ENCODE measurements around the gene MSH5.

DNA sequence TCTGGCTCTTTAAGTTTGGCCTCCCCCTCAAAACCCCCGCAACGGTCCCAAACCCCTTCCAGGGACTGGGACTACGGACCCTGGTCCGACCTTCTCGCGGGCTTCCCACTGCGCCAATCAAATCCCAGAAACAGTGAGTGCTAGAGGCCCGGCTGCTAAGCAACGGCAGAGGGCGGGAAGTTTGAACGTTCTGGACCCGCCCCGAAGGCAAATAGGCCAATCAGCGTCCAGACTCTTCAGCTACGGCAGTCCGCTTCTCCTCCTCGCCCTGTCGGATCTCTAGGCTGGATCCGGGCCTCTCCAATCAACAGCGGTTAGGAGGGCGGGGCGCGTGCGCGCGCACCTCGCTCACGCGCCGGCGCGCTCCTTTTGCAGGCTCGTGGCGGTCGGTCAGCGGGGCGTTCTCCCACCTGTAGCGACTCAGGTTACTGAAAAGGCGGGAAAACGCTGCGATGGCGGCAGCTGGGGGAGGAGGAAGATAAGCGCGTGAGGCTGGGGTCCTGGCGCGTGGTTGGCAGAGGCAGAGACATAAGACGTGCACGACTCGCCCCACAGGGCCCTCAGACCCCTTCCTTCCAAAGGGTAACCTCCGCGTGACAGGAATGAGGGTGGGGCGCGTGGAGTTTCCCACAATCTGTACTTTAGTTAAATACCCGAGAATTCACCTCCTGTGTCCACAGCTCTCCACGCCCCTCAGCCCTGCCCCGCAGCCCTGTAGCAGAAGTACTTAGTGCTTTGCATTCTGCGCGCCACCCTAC is at the start of gene MSH5:
- TF ChIP-seq, protein P1, sequence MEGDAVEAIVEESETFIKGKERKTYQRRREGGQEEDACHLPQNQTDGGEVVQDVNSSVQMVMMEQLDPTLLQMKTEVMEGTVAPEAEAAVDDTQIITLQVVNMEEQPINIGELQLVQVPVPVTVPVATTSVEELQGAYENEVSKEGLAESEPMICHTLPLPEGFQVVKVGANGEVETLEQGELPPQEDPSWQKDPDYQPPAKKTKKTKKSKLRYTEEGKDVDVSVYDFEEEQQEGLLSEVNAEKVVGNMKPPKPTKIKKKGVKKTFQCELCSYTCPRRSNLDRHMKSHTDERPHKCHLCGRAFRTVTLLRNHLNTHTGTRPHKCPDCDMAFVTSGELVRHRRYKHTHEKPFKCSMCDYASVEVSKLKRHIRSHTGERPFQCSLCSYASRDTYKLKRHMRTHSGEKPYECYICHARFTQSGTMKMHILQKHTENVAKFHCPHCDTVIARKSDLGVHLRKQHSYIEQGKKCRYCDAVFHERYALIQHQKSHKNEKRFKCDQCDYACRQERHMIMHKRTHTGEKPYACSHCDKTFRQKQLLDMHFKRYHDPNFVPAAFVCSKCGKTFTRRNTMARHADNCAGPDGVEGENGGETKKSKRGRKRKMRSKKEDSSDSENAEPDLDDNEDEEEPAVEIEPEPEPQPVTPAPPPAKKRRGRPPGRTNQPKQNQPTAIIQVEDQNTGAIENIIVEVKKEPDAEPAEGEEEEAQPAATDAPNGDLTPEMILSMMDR (IDR thresholded peaks at IDR 0.05): no peak
- TF ChIP-seq POLR2AphosphoS5 (IDR thresholded peaks at IDR 0.05; ENCODE audit: low read depth, low read length): peak; percentile 76
- TF ChIP-seq, protein P2, sequence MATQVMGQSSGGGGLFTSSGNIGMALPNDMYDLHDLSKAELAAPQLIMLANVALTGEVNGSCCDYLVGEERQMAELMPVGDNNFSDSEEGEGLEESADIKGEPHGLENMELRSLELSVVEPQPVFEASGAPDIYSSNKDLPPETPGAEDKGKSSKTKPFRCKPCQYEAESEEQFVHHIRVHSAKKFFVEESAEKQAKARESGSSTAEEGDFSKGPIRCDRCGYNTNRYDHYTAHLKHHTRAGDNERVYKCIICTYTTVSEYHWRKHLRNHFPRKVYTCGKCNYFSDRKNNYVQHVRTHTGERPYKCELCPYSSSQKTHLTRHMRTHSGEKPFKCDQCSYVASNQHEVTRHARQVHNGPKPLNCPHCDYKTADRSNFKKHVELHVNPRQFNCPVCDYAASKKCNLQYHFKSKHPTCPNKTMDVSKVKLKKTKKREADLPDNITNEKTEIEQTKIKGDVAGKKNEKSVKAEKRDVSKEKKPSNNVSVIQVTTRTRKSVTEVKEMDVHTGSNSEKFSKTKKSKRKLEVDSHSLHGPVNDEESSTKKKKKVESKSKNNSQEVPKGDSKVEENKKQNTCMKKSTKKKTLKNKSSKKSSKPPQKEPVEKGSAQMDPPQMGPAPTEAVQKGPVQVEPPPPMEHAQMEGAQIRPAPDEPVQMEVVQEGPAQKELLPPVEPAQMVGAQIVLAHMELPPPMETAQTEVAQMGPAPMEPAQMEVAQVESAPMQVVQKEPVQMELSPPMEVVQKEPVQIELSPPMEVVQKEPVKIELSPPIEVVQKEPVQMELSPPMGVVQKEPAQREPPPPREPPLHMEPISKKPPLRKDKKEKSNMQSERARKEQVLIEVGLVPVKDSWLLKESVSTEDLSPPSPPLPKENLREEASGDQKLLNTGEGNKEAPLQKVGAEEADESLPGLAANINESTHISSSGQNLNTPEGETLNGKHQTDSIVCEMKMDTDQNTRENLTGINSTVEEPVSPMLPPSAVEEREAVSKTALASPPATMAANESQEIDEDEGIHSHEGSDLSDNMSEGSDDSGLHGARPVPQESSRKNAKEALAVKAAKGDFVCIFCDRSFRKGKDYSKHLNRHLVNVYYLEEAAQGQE (IDR thresholded peaks at IDR 0.05; ENCODE audit: insufficient read depth in 1 of 2, low read depth in 2 of 2, low read length in 1 of 2): no peak
- TF ChIP-seq TCF7L2 (IDR thresholded peaks at IDR 0.05; ENCODE audit: low read depth, low read length): peak; percentile 11; the same call in 1 of the 2 replicates

All from Panc1 (cell line).